HG02798 (cell line): ENCODE measurements around the gene ZNF99.
"Not testable (repeated sequence)": the region's sequence is repeated elsewhere in the genome, so short reads cannot be mapped to it uniquely, and the experiment has no call there.

ENCODE experiments used
- ATAC-seq: cut with Tn5 transposase; IDR thresholded peaks from one replicate; pipeline ENCODE4 v1.9.1; 2021; ENCODE audit warnings: mild to moderate bottlenecking; ENCODE audit not compliant: unreplicated experiment, poor library complexity

ZNF99 gene

DNA sequence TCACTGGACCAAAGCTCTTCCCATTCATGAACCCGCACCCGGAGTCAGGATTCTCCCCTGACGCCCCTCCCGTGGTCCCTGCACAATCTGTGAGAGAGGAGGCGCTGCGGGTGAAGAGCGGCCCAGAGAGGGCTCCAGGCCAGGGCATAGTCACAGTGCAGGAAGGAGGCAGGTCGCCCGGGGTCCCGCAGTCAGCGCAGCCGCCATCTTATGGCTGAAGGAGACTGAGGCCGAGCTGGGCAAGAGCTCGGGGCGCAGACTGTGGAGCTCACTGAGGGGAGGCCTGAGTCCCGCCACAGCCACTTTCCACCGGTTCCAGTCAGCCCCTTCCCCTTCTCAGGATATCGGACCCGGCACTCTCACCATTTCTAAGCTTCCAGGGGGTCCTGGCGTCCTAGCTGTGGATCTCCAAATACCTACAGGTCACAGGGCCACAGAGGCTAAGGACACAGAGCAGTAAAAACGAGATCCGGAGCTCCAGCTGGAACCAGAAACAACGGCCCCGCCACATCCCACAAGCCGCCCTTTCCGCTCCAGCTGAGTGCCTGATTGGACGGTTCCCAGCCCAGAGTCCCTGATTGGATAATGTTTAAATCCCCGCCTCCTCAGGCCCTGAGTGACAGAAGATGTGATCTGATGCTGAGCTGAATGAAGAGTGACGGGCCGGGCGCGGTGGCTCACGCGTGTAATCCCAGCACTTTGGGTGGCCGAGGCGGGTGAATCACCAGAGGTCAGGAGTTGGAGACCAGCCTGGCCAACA is at the start of gene ZNF99:
TSS of gene ZNF99 (minus strand) at position 501 of the 760 bp plus-strand sequence. CDS start at position 366, 135 bp downstream.
- no peak for ATAC-seq

GRCh38 chr19:22832031-22832762 is 48.2 kb upstream of the ZNF99 start, which contains the start of gene ZNF723:
Gene ZNF723, plus strand, starts transcription at chr19:22832291. Its CDS starts 89 bp downstream, at chr19:22832380.
- no peak for ATAC-seq

GRCh38 chr19:22831211-22831610 is 47.3 kb upstream of the ZNF99 start:
- ATAC-seq = no peak

DNA sequence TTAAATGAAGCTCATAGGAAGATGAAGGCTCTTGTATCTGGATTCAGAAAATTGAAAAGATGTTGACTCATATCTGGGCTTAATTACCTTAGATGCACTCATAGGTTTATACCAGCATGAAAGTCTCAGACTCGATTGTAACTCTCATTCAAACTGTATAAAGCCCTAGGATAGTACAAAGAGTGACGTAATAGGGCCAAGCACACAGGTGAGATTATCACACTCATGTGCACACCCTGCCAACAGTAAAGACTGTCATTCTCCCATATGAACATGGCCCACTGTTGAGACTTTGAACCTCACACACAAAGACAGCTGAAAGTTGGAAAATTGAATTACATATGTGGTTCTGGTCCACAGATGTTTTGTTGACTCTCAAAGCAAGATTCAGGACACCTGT is 30.2 kb upstream of the ZNF99 start:
- ATAC-seq = no peak

- ATAC-seq = no peak
Measured at GRCh38 chr19:22807061-22807835, 23.3 kb upstream of the ZNF99 start.

GRCh38 chr19:22806418-22806817 is 22.5 kb upstream of the ZNF99 start:
- no peak for ATAC-seq

DNA sequence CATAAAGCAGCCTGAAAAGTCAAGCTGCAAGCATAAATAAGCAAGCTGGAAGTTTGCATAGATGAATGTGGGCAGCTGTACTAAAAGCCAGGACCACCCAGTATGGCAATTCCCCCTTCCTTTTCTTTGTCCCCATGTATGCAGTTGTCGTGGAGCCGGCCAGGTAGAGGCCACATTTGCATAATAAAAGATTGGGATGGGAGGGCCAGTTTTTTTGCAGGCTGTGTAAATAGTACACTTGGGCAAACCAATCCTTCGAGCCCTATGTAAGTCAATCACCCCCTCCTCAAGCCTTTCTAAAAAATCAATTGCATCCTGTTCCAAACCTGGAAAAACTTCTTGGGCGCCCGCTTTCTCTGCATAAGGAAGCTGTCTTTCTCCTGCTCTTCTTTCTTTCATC is 13.1 kb upstream of the ZNF99 start:
- ATAC-seq = no peak

DNA sequence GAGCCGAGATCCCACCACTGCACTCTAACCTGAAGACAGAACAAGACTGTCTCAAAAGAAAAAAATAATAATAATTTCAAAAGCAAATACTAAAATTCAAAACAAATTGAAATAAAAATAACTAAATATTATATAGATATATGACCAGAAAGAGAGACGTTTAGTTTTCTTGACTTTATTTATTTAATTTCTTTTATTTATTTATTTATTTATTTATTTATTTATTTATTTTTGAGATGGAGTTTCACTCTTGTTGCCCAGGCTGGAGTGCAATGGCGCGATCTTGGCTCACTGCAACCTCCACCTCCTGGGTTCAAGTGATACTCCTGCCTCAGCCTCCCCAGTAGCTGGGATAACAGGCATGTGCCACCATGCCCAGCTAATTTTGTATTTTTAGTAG is 8.9 kb upstream of the ZNF99 start:
- not testable (repeated sequence) for ATAC-seq

DNA sequence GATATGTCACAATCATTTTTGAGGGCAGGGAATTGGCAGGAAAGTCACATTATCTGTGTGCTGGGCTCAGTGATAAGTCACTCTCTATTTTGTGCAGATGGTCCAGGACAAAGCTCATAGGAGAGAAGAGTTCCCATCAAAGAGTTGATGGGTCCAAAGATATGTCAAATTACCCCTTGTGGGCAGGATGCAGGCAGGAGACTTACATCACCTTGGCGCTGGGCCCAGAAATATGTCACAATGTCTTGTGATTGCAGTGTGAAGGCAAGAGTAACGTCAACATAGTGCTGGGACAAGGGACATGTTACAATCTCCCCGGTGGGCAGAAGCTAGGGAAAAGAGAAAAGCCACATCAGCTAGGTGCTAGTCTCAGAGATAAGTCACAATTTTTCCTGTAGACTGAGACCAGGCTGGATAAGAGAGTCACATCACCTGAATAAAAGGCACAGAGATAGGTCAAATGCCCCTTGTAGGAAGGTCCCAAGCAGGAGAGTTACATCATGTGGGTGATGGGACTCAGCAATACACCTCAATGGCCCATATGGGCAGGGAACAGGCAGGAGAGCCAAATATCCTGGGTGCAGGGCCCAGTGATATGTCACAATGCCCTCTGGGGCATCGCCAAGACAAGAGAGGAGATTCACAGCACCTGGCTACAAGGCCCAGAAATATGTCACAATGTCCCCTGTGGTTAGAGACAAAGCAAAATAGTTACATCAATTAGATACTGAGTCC is 47.9 kb downstream of the ZNF99 start:
- ATAC-seq = no peak

DNA sequence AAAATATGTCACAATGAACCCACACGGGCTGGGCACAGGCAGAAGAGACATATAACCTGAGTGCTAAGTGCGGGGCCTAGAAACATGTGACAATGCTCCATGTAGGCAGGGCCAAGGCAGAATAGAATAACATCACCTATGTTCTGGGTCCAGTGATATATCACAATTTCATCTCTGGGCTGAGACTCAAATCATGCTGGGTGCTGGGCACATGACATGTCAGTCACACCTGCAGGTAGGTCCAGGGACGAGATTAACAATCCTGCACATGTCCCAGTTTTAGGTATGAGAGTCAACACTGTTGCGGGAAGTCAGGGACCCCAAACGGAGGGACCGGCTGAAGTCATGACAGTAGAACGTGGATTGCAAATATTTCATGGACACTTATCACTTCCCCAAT is 50.3 kb downstream of the ZNF99 start:
- ATAC-seq = no peak

- not testable (repeated sequence) for ATAC-seq
Measured at GRCh38 chr19:22728214-22728613, 55.7 kb downstream of the ZNF99 start.

- ATAC-seq = not testable (repeated sequence)
Measured at GRCh38 chr19:22721533-22721932, 62.4 kb downstream of the ZNF99 start.

GRCh38 chr19:22708983-22709382 is 75.0 kb downstream of the ZNF99 start:
- ATAC-seq = no peak

DNA sequence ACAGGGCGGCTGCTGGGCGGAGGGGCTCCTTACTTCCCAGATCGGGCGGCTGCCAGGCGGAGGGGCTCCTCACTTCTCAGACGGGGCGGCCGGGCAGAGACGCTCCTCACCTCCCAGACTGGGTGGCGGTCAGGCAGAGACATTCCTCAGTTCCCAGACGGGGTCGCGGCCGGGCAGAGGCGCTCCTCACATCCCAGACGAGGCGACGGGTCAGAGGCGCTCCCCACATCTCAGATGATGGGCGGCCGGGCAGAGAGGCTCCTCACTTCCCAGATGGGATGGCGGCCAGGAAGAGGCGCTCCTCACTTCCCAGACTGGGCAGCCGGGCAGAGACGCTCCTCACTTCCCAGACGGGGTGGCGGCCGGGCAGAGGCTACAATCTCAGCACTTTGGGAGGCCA is 80.9 kb downstream of the ZNF99 start:
- ATAC-seq = not testable (repeated sequence)

- ATAC-seq = not testable (repeated sequence)
Measured at GRCh38 chr19:22702661-22703060, 81.3 kb downstream of the ZNF99 start.
